ENCODE measurements around the gene SLC39A10.
"Not testable (repeated sequence)": the region's sequence is repeated elsewhere in the genome, so short reads cannot be mapped to it uniquely, and the experiment has no call there.

Gene SLC39A10, protein sequence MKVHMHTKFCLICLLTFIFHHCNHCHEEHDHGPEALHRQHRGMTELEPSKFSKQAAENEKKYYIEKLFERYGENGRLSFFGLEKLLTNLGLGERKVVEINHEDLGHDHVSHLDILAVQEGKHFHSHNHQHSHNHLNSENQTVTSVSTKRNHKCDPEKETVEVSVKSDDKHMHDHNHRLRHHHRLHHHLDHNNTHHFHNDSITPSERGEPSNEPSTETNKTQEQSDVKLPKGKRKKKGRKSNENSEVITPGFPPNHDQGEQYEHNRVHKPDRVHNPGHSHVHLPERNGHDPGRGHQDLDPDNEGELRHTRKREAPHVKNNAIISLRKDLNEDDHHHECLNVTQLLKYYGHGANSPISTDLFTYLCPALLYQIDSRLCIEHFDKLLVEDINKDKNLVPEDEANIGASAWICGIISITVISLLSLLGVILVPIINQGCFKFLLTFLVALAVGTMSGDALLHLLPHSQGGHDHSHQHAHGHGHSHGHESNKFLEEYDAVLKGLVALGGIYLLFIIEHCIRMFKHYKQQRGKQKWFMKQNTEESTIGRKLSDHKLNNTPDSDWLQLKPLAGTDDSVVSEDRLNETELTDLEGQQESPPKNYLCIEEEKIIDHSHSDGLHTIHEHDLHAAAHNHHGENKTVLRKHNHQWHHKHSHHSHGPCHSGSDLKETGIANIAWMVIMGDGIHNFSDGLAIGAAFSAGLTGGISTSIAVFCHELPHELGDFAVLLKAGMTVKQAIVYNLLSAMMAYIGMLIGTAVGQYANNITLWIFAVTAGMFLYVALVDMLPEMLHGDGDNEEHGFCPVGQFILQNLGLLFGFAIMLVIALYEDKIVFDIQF

DNA sequence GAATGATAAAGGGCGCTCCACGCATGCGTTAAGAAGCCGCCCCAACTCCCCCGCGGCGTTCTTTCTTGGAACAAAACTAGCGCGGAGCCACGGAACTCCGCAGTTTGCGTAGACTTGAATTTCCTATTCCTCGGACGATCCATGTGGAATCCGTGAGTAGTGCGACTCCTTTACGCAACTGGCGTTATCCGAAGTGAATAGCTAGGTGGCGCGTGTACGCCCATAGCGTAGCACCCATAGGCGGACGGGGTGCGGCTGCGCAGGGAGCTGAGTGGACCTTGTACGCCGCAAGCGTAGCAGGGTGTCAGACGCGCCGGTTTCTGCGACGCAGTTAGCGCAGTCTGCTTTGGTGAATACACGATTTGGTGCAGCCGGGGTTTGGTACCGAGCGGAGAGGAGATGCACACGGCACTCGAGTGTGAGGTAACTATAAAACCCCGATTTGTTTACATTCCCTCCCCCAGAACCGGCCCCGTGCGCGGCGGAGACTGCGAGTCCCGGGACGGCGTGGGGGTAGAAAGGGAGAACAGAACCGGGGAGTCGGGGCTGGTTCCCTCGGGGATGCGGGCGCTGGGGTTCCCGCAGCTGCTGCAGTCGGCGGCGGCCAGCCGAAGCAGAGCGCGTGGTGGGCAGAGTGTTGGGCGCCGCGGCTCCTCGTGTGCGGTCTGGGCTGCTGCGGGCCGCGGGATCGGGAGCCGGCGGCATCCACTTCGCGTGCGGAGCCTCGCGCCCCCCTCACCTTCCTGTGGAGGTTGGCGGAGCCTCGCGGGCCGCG lies at the start of gene SLC39A10:
Gene SLC39A10 (plus strand): TSS at position 368 of the 775 bp plus-strand sequence. CDS start 22,817 bp downstream, outside the sequence.
- peak; percentile 95 for DNase-seq

DNA sequence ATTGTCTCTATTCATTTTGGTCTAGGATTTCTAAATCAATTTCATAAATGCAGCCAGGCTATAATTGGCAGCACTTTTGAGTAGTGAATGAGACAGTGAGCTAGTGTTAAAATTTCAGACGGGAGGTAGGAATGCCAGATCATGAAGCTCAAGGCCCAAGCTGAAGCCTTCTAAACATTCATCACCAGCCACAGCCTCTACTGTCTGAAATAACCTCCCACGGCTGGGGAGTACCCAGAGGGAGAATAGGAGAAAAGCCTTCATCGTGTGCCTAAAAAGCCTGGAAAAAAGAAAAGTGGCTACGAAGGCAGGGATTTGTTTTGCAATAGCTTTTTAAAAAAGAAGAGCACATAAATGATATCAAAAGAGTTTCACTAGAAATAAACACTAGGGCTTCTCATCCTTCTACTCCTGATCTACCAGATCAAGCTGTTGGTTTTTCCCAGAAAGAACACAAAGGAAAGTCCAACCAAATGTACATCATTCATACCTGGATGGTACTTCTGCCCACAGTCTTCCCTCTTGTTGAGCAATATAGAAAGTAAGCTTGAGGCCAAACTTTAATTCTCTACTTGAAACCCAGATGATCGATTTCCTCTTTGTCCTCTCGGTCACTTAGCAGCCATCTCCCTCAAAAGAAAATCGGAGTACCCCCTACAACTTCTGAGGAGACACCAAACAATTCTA lies 48.1 kb upstream of the SLC39A10 start:
- DNase-seq: no peak

DNA sequence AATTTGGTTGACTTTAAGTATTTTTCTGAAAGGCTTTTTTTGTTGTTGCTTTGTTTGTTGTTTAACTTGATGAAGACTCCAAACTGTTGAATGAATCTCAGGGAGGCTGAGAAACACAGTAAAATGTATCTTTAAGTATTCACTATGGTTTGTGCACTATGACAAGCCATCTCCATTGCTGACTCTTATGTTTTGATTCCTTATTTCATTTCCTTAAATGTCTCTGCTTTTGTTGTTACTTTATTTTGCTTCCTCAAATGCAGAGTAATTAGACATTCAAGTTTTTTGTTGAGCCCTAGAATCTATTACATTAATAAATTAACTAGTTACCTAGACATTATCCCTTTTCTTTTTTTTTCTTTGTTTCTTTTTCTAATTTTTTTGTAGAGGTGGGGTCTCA lies 46.3 kb upstream of the SLC39A10 start:
- DNase-seq: no peak

DNA sequence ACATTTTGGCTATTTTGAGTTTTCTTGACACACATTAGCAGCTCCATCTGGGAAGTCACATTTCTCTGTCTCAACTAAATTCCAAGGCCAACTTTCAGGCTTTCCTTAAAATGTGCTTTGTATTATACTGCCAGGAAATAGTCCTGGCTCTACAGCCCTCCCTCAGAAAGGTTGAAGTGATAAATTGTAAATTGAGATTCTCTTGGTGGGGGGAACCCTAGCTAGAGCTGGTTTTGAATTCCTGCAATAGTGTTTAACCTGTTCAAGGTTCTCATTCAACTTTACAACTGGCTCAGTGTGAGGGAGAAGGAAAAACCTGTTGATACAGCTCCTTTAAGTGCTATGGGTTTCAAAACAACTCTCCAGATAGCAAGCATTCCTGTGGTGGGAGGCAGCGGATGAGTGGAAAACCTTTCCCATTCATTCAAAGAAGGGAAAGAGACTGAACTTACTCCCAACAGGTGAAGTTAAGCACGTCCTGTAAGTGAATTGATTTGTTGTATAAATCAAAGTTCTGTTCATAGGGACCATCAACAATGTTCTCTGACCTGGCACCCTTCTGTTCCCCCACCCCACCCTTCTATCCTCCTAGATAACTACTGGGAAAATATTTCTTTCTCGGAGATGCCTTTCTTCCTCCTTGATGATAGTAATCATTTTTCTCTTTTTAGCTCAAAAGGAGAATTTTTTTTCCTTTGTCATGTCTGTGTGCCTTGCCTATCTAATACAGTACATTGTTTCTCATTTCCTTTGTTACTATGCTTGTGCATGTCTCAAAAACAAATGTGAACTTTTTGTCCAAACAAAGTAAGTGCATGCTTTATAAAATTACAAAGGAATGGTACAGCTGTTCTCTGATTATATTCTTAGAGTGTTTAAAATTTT lies 44.2 kb upstream of the SLC39A10 start:
- DNase-seq: no peak

GRCh38 chr2:195613922-195614321 lies 43.1 kb upstream of the SLC39A10 start:
- DNase-seq: no peak

GRCh38 chr2:195619590-195619989 lies 37.4 kb upstream of the SLC39A10 start:
- no peak for DNase-seq

GRCh38 chr2:195620501-195620900 lies 36.5 kb upstream of the SLC39A10 start:
- no peak for DNase-seq

DNA sequence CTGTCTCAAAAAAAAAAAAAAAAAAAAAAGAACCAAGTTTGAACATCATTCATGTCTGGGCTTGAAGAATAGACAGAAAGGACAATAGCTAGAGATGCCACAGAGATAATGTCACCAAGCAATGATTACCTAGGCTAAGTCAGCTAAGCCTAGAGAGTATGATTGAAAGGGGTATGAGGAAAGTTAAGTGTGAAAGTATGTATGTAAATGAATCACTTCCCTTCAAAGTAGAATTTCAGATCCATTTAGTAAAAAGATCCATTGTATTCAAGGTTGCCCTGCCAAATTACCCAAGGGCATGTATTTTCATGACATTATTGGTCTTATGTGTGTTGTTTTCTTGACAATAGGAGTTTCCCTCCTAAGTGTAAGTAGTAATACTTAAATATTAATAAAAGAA lies 34.1 kb upstream of the SLC39A10 start:
- no peak for DNase-seq

DNA sequence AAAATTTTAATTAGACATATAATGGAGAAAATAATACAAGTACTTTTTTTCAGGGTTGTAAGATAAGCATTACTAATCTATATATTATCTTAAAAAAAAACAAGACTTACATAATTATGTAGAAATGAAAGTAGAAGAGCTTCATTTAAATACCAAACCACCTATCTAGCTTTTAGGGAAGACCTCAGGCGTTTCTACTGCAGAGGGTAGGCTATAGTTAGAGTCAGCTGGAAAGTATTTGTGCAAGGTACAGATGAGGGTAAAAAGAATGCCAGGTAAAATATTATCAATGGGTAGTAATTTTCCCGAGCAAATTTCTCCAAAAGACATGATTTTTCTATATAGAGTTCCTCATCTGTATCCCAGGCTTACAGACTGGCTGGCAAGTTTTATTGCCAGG lies 30.5 kb upstream of the SLC39A10 start:
- no peak for DNase-seq

GRCh38 chr2:195628666-195629065 lies 28.4 kb upstream of the SLC39A10 start:
- no peak for DNase-seq

GRCh38 chr2:195632856-195633572 lies 24.0 kb upstream of the SLC39A10 start:
- no peak for DNase-seq

DNA sequence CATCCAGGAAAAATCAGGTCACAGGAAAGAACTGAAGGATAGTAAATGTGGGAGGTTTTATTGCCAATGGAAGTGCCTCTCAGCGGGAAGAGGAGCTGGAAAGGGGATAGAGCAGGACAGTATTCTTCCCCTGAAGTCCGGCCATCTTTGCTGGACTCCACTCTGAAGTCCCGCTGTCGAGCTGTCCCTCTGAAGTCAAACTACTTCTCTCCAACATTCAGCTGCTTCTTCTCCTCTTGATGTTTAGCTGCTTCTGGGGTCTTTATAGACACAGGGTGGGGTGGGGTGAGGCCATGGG lies 23.5 kb upstream of the SLC39A10 start:
- DNase-seq: no peak

GRCh38 chr2:195633974-195634373 lies 23.1 kb upstream of the SLC39A10 start:
- no peak for DNase-seq

GRCh38 chr2:195636890-195637289 lies 20.1 kb upstream of the SLC39A10 start:
- DNase-seq: no peak

DNA sequence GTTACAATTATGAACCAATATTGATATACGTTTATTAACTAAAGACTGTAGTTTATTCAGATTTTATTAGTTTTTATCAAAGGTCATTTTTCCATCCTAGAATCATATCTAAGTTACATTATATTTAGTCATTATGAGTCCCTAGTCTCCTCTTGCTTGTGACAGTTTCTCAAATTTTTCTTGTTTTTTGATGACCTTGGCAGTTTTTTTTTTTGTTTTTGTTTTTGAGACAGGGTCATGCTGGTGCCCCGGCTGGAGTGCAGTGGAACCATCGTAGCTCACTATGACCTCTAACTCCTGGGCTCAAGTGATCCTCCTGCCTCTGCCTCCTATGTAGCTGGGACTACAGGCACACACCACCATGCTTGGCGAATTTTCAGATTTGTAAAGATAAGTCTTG lies 18.3 kb upstream of the SLC39A10 start:
- no peak for DNase-seq

DNA sequence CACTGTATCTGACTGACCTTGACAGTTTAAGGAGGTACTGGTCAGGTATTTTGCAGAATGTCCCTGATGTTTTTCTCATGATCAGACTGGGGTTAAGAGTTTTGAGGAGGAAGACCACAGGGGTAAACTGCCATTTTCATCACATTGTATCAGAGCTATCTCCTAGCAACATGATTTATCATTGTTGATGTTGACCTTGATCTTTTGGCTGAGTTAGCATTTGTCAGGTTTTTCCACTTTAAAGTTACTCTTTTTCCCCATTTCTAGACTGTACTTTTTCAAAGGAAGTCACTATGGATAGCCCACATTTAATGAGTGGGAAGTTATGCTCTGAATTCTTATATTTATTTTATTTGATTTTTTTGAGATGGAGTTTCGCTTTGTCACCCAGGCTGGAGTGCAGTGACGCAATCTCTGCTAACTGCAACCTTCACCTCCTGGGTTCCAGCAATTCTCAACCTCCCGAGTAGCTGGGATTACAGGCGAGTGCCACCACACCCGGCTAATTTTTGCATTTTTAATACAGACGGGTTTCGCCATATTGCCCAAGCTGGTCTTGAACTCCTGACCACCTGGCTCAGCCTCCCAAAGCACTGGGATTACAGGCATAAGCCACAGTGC lies 17.7 kb upstream of the SLC39A10 start:
- DNase-seq: no peak

DNA sequence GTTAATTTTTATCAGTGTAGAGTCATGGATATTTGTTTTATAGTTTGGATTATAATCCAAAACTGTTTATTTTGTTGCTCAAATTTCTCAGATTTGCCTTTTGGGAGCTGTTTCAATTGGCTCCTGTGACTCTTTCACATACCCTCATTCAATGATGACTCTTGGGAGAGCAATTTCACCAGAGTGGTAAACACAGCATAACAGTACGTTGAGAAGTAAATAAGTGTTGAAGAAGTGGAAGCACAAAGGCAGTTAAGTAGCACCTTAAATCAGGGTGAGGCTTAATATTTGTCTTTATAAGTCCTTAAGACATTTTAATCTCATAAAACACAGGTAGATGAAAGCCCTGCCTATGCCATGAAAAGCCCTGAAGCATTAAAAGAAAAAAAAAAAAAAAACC lies 17.1 kb upstream of the SLC39A10 start:
- DNase-seq: no peak

GRCh38 chr2:195642027-195642678 lies 14.9 kb upstream of the SLC39A10 start:
- no peak for DNase-seq

DNA sequence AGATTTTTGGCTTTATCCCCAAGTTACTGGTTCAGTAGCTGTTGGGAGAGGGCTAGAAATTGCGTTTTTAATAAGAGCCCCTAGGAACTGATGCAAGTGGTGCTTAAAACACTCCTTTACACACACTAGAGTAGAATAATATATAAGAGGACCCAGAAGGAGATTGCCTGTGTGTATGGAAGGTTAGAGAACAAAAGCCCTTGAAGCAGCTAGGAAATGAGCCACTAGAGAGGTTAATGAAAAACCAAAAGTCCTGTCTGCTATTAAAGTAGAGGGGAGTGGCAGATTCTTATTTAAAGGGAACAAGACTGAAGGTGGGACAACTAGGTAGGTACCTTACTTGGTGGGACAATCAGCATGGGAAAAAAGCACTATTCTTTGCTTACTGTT lies 14.4 kb upstream of the SLC39A10 start:
- no peak for DNase-seq

DNA sequence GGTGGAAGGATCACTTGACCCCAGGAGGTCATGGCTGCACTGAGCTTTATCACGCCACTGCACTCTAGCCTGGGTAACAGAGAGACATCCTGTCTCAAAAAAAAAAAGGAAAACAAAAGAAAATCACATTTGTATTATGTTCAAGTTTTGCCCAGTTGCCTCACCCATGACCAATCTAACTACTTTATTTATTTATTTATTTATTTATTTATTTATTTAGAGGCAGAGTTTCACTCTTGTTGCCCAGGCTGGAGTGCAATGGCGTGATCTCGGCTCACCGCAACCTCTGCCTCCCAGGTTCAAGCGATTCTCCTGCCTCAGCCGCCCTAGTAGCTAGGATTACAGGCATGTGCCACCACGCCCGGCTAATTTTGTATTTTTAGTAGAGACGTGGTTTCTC lies 12.3 kb upstream of the SLC39A10 start:
- DNase-seq: not testable (repeated sequence)
